ENCODE measurements around the gene CENPW. TPM values are rescaled to one million over a fixed set of nuclear protein-coding genes. Genes with fewer than 3 reads are reported as not detected.

Gene CENPW
- total and polyA plus RNA-seq, 2 experiments from 2014 or later, result 10.8 to 26.1 TPM

DNA sequence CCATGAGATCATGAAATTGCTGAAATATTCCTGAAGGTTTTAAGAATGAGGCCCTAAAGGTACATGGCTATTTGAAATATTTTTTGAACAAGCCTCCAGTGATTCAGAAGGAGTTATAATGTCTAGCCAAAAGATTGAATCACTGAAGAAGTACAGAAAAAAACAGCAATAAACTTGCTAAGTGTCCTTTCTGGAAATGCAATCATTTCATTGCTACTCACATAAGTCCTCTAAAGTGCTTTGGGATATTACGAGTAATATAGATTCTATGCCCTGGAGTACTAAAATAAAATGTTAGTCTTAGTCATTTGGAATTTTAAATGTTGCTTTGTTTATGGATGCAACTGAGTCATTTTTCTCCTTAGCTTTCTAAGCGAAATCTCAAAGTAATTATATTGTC is 32.7 kb downstream of the CENPW start:
- DNase-seq (ENCODE audit: low read depth in 1 of 2, low spot score in 1 of 2), result no peak
- H3K9me3 ChIP-seq (ENCODE audit: low read depth), result no peaks in the 10 kb centered on the region
- TF ChIP-seq, protein P1, sequence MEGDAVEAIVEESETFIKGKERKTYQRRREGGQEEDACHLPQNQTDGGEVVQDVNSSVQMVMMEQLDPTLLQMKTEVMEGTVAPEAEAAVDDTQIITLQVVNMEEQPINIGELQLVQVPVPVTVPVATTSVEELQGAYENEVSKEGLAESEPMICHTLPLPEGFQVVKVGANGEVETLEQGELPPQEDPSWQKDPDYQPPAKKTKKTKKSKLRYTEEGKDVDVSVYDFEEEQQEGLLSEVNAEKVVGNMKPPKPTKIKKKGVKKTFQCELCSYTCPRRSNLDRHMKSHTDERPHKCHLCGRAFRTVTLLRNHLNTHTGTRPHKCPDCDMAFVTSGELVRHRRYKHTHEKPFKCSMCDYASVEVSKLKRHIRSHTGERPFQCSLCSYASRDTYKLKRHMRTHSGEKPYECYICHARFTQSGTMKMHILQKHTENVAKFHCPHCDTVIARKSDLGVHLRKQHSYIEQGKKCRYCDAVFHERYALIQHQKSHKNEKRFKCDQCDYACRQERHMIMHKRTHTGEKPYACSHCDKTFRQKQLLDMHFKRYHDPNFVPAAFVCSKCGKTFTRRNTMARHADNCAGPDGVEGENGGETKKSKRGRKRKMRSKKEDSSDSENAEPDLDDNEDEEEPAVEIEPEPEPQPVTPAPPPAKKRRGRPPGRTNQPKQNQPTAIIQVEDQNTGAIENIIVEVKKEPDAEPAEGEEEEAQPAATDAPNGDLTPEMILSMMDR (IDR thresholded peaks at IDR 0.05; ENCODE audit: low read depth, low read length), result no peak
- no peaks in the 10 kb centered on the region for H3K4me1 ChIP-seq (ENCODE audit: low read depth)
- no peaks in the 10 kb centered on the region for H3K36me3 ChIP-seq
- no peak overlapping the region for H3K27ac ChIP-seq
- no peaks in the 10 kb centered on the region for H3K27me3 ChIP-seq
- H3K4me3 ChIP-seq, result no peak overlapping the region

DNA sequence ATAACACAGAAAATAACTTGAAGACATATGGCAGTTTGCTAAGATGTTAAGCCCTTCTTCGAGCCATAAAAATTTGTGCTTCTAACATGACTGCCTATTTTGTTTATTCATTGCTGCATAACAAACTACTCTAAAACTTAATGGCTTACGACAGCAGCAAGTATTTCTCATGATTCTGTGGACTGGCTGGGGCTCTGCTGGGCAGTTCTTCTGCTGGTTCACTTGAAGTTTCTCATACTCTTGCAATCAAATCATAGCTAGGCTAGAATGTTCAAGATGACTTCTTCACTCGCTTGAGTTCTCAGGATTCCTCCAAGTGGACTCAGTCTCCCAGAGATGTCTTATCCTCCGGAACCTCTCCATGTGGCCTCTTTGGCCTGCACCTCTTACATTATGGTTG is 33.4 kb downstream of the CENPW start:
- DNase-seq (ENCODE audit: low read depth in 1 of 2, low spot score in 1 of 2), result no peak
- TF ChIP-seq, protein P1 (IDR thresholded peaks at IDR 0.05; ENCODE audit: low read depth, low read length), result no peak
- Histone ChIP-seq H3K27ac (no peak overlapping the region), H3K4me1 (ENCODE audit: low read depth) (no peaks in the 10 kb centered on the region), H3K27me3 (no peaks in the 10 kb centered on the region), H3K36me3 (no peaks in the 10 kb centered on the region), H3K4me3 (no peak overlapping the region), H3K9me3 (ENCODE audit: low read depth) (no peaks in the 10 kb centered on the region)

DNA sequence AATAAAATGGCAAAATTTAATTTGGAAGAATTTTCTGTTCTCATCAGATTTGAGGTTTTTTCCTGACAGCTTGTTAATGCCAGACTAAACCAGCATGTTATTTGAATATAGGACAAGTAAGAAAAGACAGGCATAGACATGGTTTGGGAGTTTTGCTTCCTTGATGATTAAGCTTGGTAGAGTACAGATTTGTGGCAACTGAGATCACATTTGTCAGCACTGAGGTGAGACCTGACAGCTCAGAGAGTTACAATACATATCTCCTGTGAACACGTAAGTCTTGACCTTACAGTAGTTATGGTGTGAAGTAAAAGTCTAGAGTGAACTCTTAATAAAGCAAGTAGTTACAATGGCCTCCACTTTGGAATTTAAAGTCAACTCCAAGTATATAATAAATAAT is 34.5 kb downstream of the CENPW start:
- no peaks in the 10 kb centered on the region for H3K4me1 ChIP-seq (ENCODE audit: low read depth)
- no peaks in the 10 kb centered on the region for H3K27me3 ChIP-seq
- H3K27ac ChIP-seq, result no peak overlapping the region
- H3K4me3 ChIP-seq, result no peak overlapping the region
- H3K9me3 ChIP-seq (ENCODE audit: low read depth), result no peaks in the 10 kb centered on the region
- DNase-seq (ENCODE audit: low read depth in 1 of 2, low spot score in 1 of 2), result no peak
- TF ChIP-seq, protein P1 (IDR thresholded peaks at IDR 0.05; ENCODE audit: low read depth, low read length), result no peak
- H3K36me3 ChIP-seq, result no peaks in the 10 kb centered on the region

DNA sequence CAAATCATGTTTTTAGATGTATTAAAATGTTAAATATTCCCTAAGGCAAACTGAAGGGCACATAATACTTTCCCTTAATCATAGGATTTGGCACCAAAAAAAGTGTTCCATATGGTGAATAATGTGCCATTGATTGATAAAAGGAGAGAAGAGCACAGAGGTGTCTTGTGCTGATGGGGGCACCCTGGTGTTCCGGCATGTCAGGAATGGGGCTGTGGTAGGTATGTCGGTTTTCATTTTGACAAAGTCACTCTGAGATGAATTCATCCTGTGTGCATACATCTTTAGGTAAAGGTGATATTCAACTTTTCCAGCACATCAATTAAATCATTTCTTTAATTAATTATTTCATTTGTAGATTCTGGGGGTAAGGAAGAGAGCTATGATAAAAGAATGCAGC is 36.8 kb downstream of the CENPW start:
- TF ChIP-seq, protein P1 (IDR thresholded peaks at IDR 0.05; ENCODE audit: low read depth, low read length), result no peak

DNA sequence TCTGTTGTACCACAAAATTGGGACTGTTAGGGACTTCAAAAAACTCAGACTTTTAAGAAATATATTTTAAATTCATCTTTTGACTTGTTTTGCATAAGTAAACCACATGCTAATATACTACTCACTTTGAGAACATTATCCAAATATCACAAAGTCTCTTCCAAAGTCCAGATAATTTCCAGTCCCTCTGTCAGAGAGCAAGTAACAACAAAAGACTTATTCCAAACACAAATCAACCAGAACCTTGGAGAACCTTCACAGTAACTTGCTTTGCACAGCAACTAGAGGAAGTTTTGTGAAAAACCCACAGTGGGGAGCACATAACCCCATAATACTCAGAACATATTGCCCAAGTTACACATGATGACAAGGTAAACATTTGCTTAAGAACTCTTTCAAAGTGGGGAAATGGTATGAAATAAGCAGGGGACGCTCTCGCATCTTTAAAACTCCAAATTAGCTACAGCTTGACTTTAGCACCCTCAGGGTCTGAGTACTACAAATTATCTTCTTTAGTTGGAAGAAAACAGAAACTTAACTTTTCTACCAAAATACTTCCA is 37.8 kb downstream of the CENPW start:
- Histone ChIP-seq H3K27me3 (no peaks in the 10 kb centered on the region), H3K4me1 (ENCODE audit: low read depth) (no peaks in the 10 kb centered on the region), H3K4me3 (no peak overlapping the region), H3K27ac (no peak overlapping the region), H3K36me3 (no peaks in the 10 kb centered on the region), H3K9me3 (ENCODE audit: low read depth) (no peaks in the 10 kb centered on the region)
- TF ChIP-seq, protein P1 (IDR thresholded peaks at IDR 0.05; ENCODE audit: low read depth, low read length), result no peak
- DNase-seq (ENCODE audit: low read depth in 1 of 2, low spot score in 1 of 2), result no peak

More for the DNA sequence above, 36.8 kb downstream of the CENPW start:
- Histone ChIP-seq H3K4me1 (ENCODE audit: low read depth) (no peaks in the 10 kb centered on the region), H3K36me3 (no peaks in the 10 kb centered on the region), H3K9me3 (ENCODE audit: low read depth) (no peaks in the 10 kb centered on the region), H3K27ac (no peak overlapping the region), H3K4me3 (no peak overlapping the region), H3K27me3 (no peaks in the 10 kb centered on the region)
- no peak for DNase-seq (ENCODE audit: low read depth in 1 of 2, low spot score in 1 of 2)

Measured in cardiac muscle cell (in vitro differentiated cells and primary cell).